ENCODE data around the gene RASGRP3.

Gene RASGRP3

GRCh38 chr2:33573657-33574056, 97.2 kb downstream of the RASGRP3 start:
- Histone ChIP-seq H3K36me3 (replicated peaks) (no peaks in the 10 kb centered on the region), H3K9me3 (no peaks in the 10 kb centered on the region), H3K4me3 (no peak overlapping the region), H3K27me3 (ENCODE audit: low read depth) (no peaks in the 10 kb centered on the region), H3K4me1 (peaks cover 6% of the 10 kb centered on the region; the same call in 1 of the 2 replicates)
- in situ Hi-C loops (cut with MboI; ENCODE audit: low sequenced_read_pairs): no loop called here
- DNase-seq (ENCODE audit: low spot score in 2 of 2): no peak

- no peak overlapping the region for H3K4me3 ChIP-seq
- no peaks in the 10 kb centered on the region for H3K36me3 ChIP-seq (replicated peaks)
- H3K9me3 ChIP-seq: no peaks in the 10 kb centered on the region
- no peaks in the 10 kb centered on the region for H3K27me3 ChIP-seq (ENCODE audit: low read depth)
- in situ Hi-C loops (cut with MboI; ENCODE audit: low sequenced_read_pairs): loop anchor here (25.0 kb wide), 2 partner anchors 640 to 840 kb away; partner anchors contain the start of gene LTBP1
- DNase-seq (ENCODE audit: low spot score in 2 of 2): peak; percentile 33 to 49
- H3K4me1 ChIP-seq: peaks cover 6% of the 10 kb centered on the region; the same call in 1 of the 2 replicates
These were observed 100.6 kb downstream of the RASGRP3 start for GRCh38 chr2:33577084-33577483.

DNA sequence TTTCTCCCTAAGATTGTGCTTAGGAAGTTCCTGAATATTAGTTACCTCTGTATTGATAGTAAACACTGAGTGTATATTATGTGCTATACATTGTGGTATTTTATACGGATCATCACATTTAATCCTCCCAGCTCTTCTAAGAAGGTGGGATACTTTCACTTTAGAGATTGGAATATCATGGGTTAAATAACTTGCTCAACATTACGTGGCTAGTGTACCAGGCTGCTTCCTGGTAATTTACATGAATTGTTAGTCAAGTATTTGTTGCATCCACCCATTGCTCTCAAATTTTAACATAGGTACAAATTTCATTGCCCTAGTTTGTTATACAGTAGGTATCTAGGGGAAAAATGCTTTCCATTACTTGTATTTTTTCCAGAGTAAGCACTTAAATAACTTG, 101.2 kb downstream of the RASGRP3 start:
- H3K27me3 ChIP-seq (ENCODE audit: low read depth): no peaks in the 10 kb centered on the region
- no peaks in the 10 kb centered on the region for H3K36me3 ChIP-seq (replicated peaks)
- in situ Hi-C loops (cut with MboI; ENCODE audit: low sequenced_read_pairs): loop anchor here (25.0 kb wide), 2 partner anchors 640 to 840 kb away; partner anchors contain the start of gene LTBP1
- peaks cover 6% of the 10 kb centered on the region; the same call in 1 of the 2 replicates for H3K4me1 ChIP-seq
- DNase-seq (ENCODE audit: low spot score in 2 of 2): no peak
- no peaks in the 10 kb centered on the region for H3K9me3 ChIP-seq
- no peak overlapping the region for H3K4me3 ChIP-seq

GRCh38 chr2:33579227-33579626, 102.8 kb downstream of the RASGRP3 start:
- no peaks in the 10 kb centered on the region for H3K9me3 ChIP-seq
- peaks cover 6% of the 10 kb centered on the region; the same call in 1 of the 2 replicates for H3K4me1 ChIP-seq
- no peaks in the 10 kb centered on the region; the same call in 1 of the 2 replicates for H3K36me3 ChIP-seq (replicated peaks)
- no peak for DNase-seq (ENCODE audit: low spot score in 2 of 2)
- in situ Hi-C loops (cut with MboI; ENCODE audit: low sequenced_read_pairs): loop anchor here (25.0 kb wide), 2 partner anchors 642 to 842 kb away; partner anchors contain the start of gene LTBP1
- no peaks in the 10 kb centered on the region for H3K27me3 ChIP-seq (ENCODE audit: low read depth)
- H3K4me3 ChIP-seq: no peak overlapping the region

GRCh38 chr2:33581872-33582271, 105.4 kb downstream of the RASGRP3 start:
- no peak for DNase-seq (ENCODE audit: low spot score in 2 of 2)
- Histone ChIP-seq H3K9me3 (no peaks in the 10 kb centered on the region), H3K4me1 (peaks cover 6% of the 10 kb centered on the region; the same call in 1 of the 2 replicates), H3K27me3 (ENCODE audit: low read depth) (no peaks in the 10 kb centered on the region), H3K36me3 (replicated peaks) (peaks cover 19% of the 10 kb centered on the region; the same call in 1 of the 2 replicates), H3K4me3 (no peak overlapping the region)
- in situ Hi-C loops (cut with MboI; ENCODE audit: low sequenced_read_pairs): loop anchor here (25.0 kb wide), 2 partner anchors 645 to 845 kb away; partner anchors contain the start of gene LTBP1

- in situ Hi-C loops (cut with MboI; ENCODE audit: low sequenced_read_pairs): loop anchor here (25.0 kb wide), 2 partner anchors 646 to 846 kb away; partner anchors contain the start of gene LTBP1
- peaks cover 29% of the 10 kb centered on the region for H3K36me3 ChIP-seq (replicated peaks)
- no peak overlapping the region for H3K4me3 ChIP-seq
These were observed 106.9 kb downstream of the RASGRP3 start for GRCh38 chr2:33583194-33583938.

GRCh38 chr2:33586766-33587165, 110.3 kb downstream of the RASGRP3 start:
- in situ Hi-C loops (cut with MboI; ENCODE audit: low sequenced_read_pairs): loop anchor here (25.0 kb wide), 2 partner anchors 649 to 849 kb away; partner anchors contain the start of gene LTBP1
- no peak for DNase-seq (ENCODE audit: low spot score in 2 of 2)
- Histone ChIP-seq H3K4me1 (no peaks in the 10 kb centered on the region), H3K4me3 (no peak overlapping the region), H3K36me3 (replicated peaks) (peaks cover 42% of the 10 kb centered on the region), H3K9me3 (no peaks in the 10 kb centered on the region), H3K27me3 (ENCODE audit: low read depth) (no peaks in the 10 kb centered on the region)

More at GRCh38 chr2:33583194-33583938, 106.9 kb downstream of the RASGRP3 start:
- peak; percentile 22 to 26 for DNase-seq (ENCODE audit: low spot score in 2 of 2)
- H3K9me3 ChIP-seq: no peaks in the 10 kb centered on the region
- no peaks in the 10 kb centered on the region for H3K4me1 ChIP-seq
- no peaks in the 10 kb centered on the region for H3K27me3 ChIP-seq (ENCODE audit: low read depth)

- no peaks in the 10 kb centered on the region for H3K9me3 ChIP-seq
- no peaks in the 10 kb centered on the region for H3K4me1 ChIP-seq
- H3K27me3 ChIP-seq (ENCODE audit: low read depth): no peaks in the 10 kb centered on the region
- no peak for DNase-seq (ENCODE audit: low spot score in 2 of 2)
- in situ Hi-C loops (cut with MboI; ENCODE audit: low sequenced_read_pairs): loop anchor here (25.0 kb wide), 2 partner anchors 651 to 851 kb away; partner anchors contain the start of gene LTBP1
- no peak overlapping the region for H3K4me3 ChIP-seq
- peaks cover 52% of the 10 kb centered on the region for H3K36me3 ChIP-seq (replicated peaks)
These were observed 111.8 kb downstream of the RASGRP3 start for GRCh38 chr2:33588232-33588631.

GRCh38 chr2:33589444-33589843, 113.0 kb downstream of the RASGRP3 start:
- no peak for DNase-seq (ENCODE audit: low spot score in 2 of 2)
- in situ Hi-C loops (cut with MboI; ENCODE audit: low sequenced_read_pairs): loop anchor here (25.0 kb wide), 2 partner anchors 652 to 852 kb away; partner anchors contain the start of gene LTBP1
- no peak overlapping the region for H3K4me3 ChIP-seq
- H3K36me3 ChIP-seq (replicated peaks): peaks cover 62% of the 10 kb centered on the region
- no peaks in the 10 kb centered on the region for H3K9me3 ChIP-seq
- H3K27me3 ChIP-seq (ENCODE audit: low read depth): no peaks in the 10 kb centered on the region
- H3K4me1 ChIP-seq: no peaks in the 10 kb centered on the region

DNA sequence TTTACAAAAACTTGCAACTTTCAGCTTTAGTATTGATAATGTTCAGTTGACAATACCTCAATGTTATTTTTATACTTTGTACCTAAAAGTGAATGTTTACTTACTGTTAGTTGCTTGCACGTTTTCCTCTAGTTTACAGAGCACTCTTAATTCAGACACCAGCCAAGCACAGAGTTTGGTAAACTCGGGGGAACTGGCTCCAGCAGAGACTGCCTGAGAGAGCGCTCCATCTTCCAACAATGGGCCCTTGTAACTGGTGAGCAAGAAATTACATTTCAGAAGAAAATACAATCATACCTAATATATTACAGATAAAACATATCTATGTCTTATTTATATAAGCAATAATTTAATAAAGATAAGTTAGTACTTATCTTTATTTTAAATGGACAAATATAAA, 118.9 kb downstream of the RASGRP3 start:
- Histone ChIP-seq H3K36me3 (replicated peaks) (peaks cover 39% of the 10 kb centered on the region), H3K4me3 (no peak overlapping the region), H3K4me1 (peaks cover 14% of the 10 kb centered on the region), H3K27me3 (ENCODE audit: low read depth) (no peaks in the 10 kb centered on the region), H3K9me3 (no peaks in the 10 kb centered on the region)
- in situ Hi-C loops (cut with MboI; ENCODE audit: low sequenced_read_pairs): loop anchor here (25.0 kb wide), 2 partner anchors 658 to 858 kb away; partner anchors contain the start of gene LTBP1
- no peak for DNase-seq (ENCODE audit: low spot score in 2 of 2)

GRCh38 chr2:33597026-33597425, 120.6 kb downstream of the RASGRP3 start:
- Histone ChIP-seq H3K27me3 (ENCODE audit: low read depth) (no peaks in the 10 kb centered on the region), H3K4me3 (peak overlapping the region; percentile 92; the same call in 1 of the 2 replicates), H3K36me3 (replicated peaks) (peaks cover 28% of the 10 kb centered on the region), H3K4me1 (peaks cover 14% of the 10 kb centered on the region), H3K9me3 (no peaks in the 10 kb centered on the region)
- in situ Hi-C loops (cut with MboI; ENCODE audit: low sequenced_read_pairs): loop anchor here (25.0 kb wide), 2 partner anchors 660 to 860 kb away; partner anchors contain the start of gene LTBP1
- no peak for DNase-seq (ENCODE audit: low spot score in 2 of 2)

GRCh38 chr2:33598561-33599174, 122.2 kb downstream of the RASGRP3 start:
- H3K36me3 ChIP-seq (replicated peaks): peaks cover 16% of the 10 kb centered on the region
- peaks cover 17% of the 10 kb centered on the region for H3K4me1 ChIP-seq
- H3K4me3 ChIP-seq: peak overlapping the region; percentile 92
- no peaks in the 10 kb centered on the region for H3K9me3 ChIP-seq
- H3K27me3 ChIP-seq (ENCODE audit: low read depth): no peaks in the 10 kb centered on the region
- peak; percentile 49 to 65 for DNase-seq (ENCODE audit: low spot score in 2 of 2)
- in situ Hi-C loops (cut with MboI; ENCODE audit: low sequenced_read_pairs): loop anchor here (25.0 kb wide), 2 partner anchors 661 to 861 kb away; partner anchors contain the start of gene LTBP1

DNA sequence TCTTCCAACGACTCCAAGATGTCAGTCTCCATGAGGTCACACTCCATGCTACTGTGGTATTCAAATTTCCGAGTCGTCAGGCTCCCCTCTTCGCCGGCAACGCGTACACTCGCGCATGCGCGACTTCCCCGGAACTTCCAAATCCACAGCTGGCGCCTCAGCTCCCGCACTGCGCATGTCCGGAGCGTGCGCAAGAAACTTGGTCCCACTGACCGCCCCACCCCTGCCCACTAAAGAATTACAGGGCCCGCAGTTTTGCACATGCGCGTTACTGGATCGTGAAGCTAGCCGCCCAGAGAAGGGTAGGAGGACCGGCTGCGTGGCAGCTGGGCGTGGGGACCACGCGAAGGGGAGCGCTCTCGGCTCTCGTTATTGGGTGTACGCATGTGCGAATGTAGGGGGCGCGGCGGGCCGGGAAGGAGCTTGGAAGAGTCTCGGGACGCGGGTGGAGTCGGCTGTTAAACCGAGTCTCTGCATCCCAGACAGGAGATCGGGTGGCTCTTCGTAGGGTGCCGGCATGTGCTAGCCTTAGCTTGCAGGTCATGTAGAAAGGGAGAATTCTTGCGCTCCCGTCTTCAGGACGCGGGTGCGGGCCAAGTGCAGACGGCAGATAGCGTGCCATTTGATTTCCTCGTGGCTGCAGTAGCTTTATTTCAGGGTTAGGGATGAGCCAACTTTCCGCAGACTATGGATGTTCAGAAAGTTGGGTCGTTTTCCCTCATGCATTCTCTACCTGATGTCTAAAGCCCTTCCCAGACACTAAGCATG, 122.9 kb downstream of the RASGRP3 start, which contains the start of gene FAM98A:
Gene FAM98A (minus strand): TSS at position 125 of the 768 bp plus-strand sequence. CDS start 78 bp downstream, at position 47.
- H3K4me1 ChIP-seq: peaks cover 17% of the 10 kb centered on the region
- no peaks in the 10 kb centered on the region for H3K9me3 ChIP-seq
- peak; percentile 92 to 99 for DNase-seq (ENCODE audit: low spot score in 2 of 2)
- H3K27me3 ChIP-seq (ENCODE audit: low read depth): no peaks in the 10 kb centered on the region
- H3K36me3 ChIP-seq (replicated peaks): peaks cover 11% of the 10 kb centered on the region
- H3K4me3 ChIP-seq: peak within 1 kb of the TSS; percentile 92
- in situ Hi-C loops (cut with MboI; ENCODE audit: low sequenced_read_pairs): loop anchor here (25.0 kb wide), 2 partner anchors 662 to 862 kb away; partner anchors contain the start of gene LTBP1

Measured in HAP-1 (cell line).